SHP77 treated with DMSO at 0.1 percent for 48 hours (cell line): ENCODE measurements around the gene IRS2.

Source experiments
- DNase-seq: peaks from one replicate; lab custom pipeline; 2025; lab: John Stamatoyannopoulos, UW

The IRS2 gene

GRCh38 chr13:109756778-109757177 is 29.6 kb downstream of the IRS2 start:
- DNase-seq: no peak

GRCh38 chr13:109755997-109756396 is 30.4 kb downstream of the IRS2 start:
- no peak for DNase-seq

- DNase-seq: no peak
These were observed 30.8 kb downstream of the IRS2 start for GRCh38 chr13:109755551-109755950.

- no peak for DNase-seq
These were observed 34.9 kb downstream of the IRS2 start for GRCh38 chr13:109751477-109751876.

GRCh38 chr13:109750221-109750775 is 36.1 kb downstream of the IRS2 start:
- DNase-seq: no peak

GRCh38 chr13:109749365-109749764 is 37.0 kb downstream of the IRS2 start:
- DNase-seq: no peak

GRCh38 chr13:109748677-109749076 is 37.7 kb downstream of the IRS2 start:
- no peak for DNase-seq

- no peak for DNase-seq
These were observed 38.9 kb downstream of the IRS2 start for GRCh38 chr13:109747524-109747923.

- no peak for DNase-seq
These were observed 40.0 kb downstream of the IRS2 start for GRCh38 chr13:109746364-109746763.

GRCh38 chr13:109745702-109746101 is 40.7 kb downstream of the IRS2 start:
- no peak for DNase-seq

- no peak for DNase-seq
These were observed 41.3 kb downstream of the IRS2 start for GRCh38 chr13:109745060-109745459.

- peak; percentile 58 for DNase-seq
These were observed 41.8 kb downstream of the IRS2 start for GRCh38 chr13:109744512-109745051.

- DNase-seq: peak; percentile 85
These were observed 42.5 kb downstream of the IRS2 start for GRCh38 chr13:109743706-109744453.

- DNase-seq: no peak
These were observed 44.4 kb downstream of the IRS2 start for GRCh38 chr13:109741966-109742365.

GRCh38 chr13:109740721-109741120 is 45.7 kb downstream of the IRS2 start:
- no peak for DNase-seq

GRCh38 chr13:109740121-109740520 is 46.3 kb downstream of the IRS2 start:
- no peak for DNase-seq

GRCh38 chr13:109738298-109738746 is 48.1 kb downstream of the IRS2 start:
- DNase-seq: no peak

GRCh38 chr13:109737606-109738005 is 48.8 kb downstream of the IRS2 start:
- no peak for DNase-seq

- DNase-seq: no peak
These were observed 49.3 kb downstream of the IRS2 start for GRCh38 chr13:109737046-109737573.

- no peak for DNase-seq
These were observed 50.9 kb downstream of the IRS2 start for GRCh38 chr13:109735436-109735966.

GRCh38 chr13:109734002-109734785 is 52.2 kb downstream of the IRS2 start:
- DNase-seq: no peak

- DNase-seq: no peak
These were observed 52.8 kb downstream of the IRS2 start for GRCh38 chr13:109733550-109733949.
